ENCODE data around the gene ENPP5. TPM values are rescaled to one million over a fixed set of nuclear protein-coding genes. Genes with fewer than 3 reads are reported as not detected.
"Not testable (repeated sequence)": the region's sequence is repeated elsewhere in the genome, so short reads cannot be mapped to it uniquely, and the experiment has no call there.

Gene ENPP5
- total RNA-seq, 4 donors from 2014 or later = 0.94 to 1.5 (median 1.4) TPM

- TF ChIP-seq CTCF (IDR thresholded peaks at IDR 0.05) (no peak), POLR2A (IDR thresholded peaks at IDR 0.05) (no peak)
- Histone ChIP-seq H3K27ac (no peak overlapping the region), H3K4me3 (no peak overlapping the region), H3K36me3 (no peaks in the 10 kb centered on the region), H3K27me3 (no peaks in the 10 kb centered on the region), H3K4me1 (no peaks in the 10 kb centered on the region), H3K9me3 (no peaks in the 10 kb centered on the region)
- DNase-seq = no peak
- intact Hi-C loops (cut with DNase I) = no loop called here
Observed at GRCh38 chr6:46159229-46159628, 11.6 kb downstream of the ENPP5 start.

DNA sequence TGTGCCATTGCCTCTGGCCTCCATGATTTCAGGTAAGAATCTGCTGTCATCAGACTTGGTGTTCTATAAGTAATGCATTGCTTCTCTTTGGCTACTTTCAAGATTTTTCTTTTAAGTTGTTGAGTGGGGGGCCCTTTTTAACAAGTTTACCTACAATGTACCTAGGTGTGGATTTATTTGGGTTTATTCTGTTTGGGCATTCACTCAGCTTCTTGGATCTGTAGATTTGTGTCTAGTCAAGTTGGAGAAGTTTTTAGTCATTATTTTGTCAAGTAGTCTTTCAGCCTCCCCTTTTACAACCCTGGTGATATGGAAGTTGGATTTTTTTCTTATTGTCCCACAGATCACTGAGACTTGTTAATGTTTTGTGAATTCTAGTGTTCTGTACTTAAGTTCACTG lies 14.1 kb downstream of the ENPP5 start:
- Histone ChIP-seq H3K4me3 (no peak overlapping the region), H3K36me3 (no peaks in the 10 kb centered on the region), H3K27ac (no peak overlapping the region), H3K4me1 (no peaks in the 10 kb centered on the region), H3K9me3 (no peaks in the 10 kb centered on the region), H3K27me3 (no peaks in the 10 kb centered on the region)
- no peak for TF ChIP-seq POLR2A (IDR thresholded peaks at IDR 0.05)
- TF ChIP-seq CTCF (IDR thresholded peaks at IDR 0.05) = no peak
- no peak for DNase-seq
- intact Hi-C loops (cut with DNase I) = no loop called here

- H3K27ac ChIP-seq; H3K27me3 ChIP-seq; H3K9me3 ChIP-seq; H3K4me3 ChIP-seq; DNase-seq; H3K36me3 ChIP-seq; intact Hi-C loops (cut with DNase I); H3K4me1 ChIP-seq: not testable (repeated sequence)
- WGBS, 2 donors = 80 to 91% methylated on average over 3 of the region's 3 CpGs
Observed at GRCh38 chr6:46149066-46149465, 21.7 kb downstream of the ENPP5 start.

DNA sequence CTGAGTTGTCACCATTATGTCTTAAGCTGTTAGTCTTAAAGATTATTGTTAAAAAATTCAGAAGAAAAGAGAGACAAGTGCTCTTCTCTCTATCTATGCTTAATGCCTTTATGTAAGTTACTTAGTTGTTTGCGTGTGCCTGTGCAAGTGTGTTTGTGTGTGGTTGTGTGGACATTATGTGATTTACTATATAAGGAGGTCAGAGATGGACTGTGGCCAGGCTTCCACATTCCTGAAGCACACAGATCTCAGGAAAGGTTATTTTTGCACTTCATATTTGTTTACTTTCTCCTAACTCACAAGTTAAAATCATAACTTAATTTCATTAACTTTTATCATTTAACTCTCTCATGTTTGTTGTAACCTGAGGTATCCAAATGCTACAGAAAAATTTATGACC lies 26.5 kb downstream of the ENPP5 start:
- H3K4me1 ChIP-seq = no peaks in the 10 kb centered on the region
- intact Hi-C loops (cut with DNase I) = no loop called here
- no peaks in the 10 kb centered on the region for H3K36me3 ChIP-seq
- TF ChIP-seq CTCF (IDR thresholded peaks at IDR 0.05) = no peak
- TF ChIP-seq POLR2A (IDR thresholded peaks at IDR 0.05) = no peak
- H3K4me3 ChIP-seq = no peak overlapping the region
- H3K9me3 ChIP-seq = no peaks in the 10 kb centered on the region
- H3K27ac ChIP-seq = no peak overlapping the region
- WGBS, 2 donors = 65 to 67% methylated on average over 1 of the region's 1 CpG
- no peaks in the 10 kb centered on the region for H3K27me3 ChIP-seq
- DNase-seq = no peak

- 63 to 81% methylated on average over 1 of the region's 1 CpG for WGBS, 2 donors
- intact Hi-C loops (cut with DNase I) = no loop called here
- H3K27ac ChIP-seq = no peak overlapping the region
Observed at GRCh38 chr6:46138281-46138680, 32.5 kb downstream of the ENPP5 start.

More at GRCh38 chr6:46138281-46138680, 32.5 kb downstream of the ENPP5 start:
- Histone ChIP-seq H3K4me3 (no peak overlapping the region), H3K36me3 (no peaks in the 10 kb centered on the region), H3K9me3 (no peaks in the 10 kb centered on the region), H3K4me1 (no peaks in the 10 kb centered on the region), H3K27me3 (no peaks in the 10 kb centered on the region)
- no peak for DNase-seq
- no peak for TF ChIP-seq POLR2A (IDR thresholded peaks at IDR 0.05)
- no peak for TF ChIP-seq CTCF (IDR thresholded peaks at IDR 0.05)

All from esophagus squamous epithelium (tissue), 5 donors.